ENCODE data around the gene TBC1D9B.
A peak's percentile ranks its signal among the peaks of the same experiment; 100 is the strongest.
"Not testable (repeated sequence)": the region's sequence is repeated elsewhere in the genome, so short reads cannot be mapped to it uniquely, and the experiment has no call there.

The TBC1D9B gene

DNA sequence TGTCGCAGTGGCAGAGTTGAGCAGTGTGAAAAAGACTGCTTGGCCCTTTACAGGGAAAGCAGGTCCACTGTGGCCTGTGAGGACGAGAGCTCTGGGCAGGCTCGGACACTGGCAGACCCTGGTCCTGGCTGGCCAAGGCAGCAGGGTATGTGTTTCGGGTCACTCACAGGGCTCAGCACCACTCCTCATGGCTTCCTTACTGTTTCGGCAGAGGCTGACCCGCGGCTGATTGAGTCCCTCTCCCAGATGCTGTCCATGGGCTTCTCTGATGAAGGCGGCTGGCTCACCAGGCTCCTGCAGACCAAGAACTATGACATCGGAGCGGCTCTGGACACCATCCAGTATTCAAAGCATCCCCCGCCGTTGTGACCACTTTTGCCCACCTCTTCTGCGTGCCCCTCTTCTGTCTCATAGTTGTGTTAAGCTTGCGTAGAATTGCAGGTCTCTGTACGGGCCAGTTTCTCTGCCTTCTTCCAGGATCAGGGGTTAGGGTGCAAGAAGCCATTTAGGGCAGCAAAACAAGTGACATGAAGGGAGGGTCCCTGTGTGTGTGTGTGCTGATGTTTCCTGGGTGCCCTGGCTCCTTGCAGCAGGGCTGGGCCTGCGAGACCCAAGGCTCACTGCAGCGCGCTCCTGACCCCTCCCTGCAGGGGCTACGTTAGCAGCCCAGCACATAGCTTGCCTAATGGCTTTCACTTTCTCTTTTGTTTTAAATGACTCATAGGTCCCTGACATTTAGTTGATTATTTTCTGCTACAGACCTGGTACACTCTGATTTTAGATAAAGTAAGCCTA, 71.3 kb downstream of the TBC1D9B start:
- no peak for DNase-seq

DNA sequence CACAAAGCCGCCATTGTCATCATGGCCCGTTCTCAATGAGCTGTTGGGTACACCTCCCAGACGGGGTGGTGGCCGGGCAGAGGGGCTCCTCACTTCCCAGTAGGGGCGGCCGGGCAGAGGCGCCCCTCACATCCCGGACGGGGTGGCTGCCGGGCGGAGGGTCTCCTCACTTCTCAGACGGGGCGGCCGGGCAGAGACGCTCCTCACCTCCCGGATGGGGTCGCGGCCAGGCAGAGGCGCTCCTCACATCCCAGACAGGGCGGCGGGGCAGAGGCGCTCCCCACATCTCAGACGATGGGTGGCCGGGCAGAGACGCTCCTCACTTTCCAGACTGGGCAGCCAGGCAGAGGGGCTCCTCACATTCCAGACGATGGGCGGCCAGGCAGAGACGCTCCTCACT, 72.8 kb downstream of the TBC1D9B start:
- DNase-seq: not testable (repeated sequence)

DNA sequence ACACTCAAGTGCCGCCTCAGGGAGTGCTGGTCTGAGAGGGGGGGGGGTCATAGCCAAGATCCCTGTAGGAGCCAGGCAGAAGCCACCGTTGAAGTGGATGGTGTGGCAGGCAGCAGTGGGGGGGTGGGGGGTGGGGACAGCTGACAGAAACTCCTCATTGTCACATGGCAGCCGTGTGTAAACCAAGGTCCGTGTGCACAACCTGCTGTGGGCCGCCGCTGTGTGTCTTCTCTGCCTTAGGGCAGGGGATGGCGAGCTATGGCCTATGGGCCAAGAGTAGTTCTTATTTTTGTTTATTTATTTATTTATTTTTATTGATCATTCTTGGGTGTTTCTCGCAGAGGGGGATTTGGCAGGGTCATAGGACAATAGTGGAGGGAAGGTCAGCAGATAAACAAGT, 73.6 kb downstream of the TBC1D9B start:
- DNase-seq: no peak

DNA sequence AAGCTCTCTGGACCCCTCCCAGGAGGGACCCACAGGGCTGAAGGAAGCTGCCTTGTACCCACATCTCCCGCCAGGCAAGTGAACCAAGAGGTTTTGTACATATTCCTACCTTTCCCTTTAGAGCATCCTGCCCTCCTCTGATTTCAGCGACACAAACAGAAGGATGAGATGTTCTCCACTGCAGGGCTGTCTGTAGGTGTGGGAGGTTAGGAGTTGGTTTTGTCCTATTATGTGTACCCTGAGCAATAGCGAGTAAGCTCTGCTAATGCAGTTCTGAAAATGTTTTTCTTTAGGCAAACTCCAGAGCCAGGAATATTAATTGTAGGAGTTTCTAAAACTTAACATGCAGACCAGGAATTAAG, 74.0 kb downstream of the TBC1D9B start:
- DNase-seq: no peak

DNA sequence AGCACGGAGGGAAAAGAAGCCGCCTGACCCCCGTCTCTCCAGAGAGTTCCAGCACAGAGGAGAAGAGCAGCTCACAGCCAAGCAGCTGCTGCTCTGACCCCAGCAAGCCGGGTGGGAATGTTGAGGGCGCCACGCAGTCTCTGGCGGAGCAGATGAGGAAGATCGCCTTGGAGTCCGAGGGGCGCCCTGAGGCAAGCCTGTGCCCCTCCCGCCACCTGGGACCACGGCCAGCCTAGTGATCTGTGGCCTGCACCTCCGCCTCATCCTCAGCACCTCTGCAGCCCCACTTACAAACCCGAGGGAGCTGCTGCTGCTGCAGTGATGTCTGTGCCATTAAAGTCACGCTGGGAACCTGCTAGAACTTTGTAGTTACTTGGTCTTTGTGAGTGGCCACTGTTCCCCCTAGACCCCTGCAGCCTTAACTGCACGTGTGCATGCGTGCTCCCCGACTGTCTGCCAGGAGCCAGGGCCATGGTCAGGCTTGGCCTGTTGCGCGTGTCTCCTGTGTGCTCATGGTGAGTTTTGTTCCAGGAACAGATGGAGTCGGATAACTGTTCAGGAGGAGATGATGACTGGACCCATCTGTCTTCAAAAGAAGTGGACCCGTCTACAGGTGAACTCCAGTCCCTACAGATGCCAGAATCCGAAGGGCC, 74.5 kb downstream of the TBC1D9B start:
- no peak for DNase-seq

DNA sequence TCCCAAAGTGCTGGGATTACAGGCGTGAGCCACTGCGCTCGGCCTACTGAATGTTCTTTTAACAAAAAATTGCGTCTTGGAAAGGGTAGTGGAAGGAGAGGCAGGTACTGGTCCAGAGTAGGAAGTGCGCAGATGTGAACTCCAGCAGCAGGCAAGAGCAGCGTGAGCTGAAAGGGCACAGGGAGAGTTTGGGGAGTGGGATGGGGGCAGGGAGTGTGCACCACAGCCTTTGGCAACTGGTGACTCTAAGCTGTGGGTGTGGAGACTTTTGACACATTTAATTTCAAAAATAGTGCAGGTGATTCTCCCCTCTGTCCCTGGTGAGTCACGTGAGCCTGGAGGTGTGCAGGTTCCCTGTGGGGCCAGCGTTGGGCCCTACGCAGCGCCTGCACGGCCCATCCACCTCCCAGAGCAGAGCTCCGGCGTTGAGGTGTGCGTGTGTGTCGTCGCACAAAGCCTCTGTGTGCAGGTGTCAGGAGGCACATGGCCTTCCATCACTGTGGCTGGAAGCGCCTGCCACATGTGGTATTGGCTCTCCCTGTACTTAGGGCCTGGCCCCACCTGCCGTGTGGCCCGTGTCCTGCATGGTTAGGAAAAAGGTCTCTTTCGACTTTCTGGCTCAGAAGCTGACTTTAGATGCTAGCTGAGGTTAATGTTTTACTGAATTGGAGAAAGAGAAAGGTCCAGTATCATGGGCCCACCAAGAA, 75.5 kb downstream of the TBC1D9B start:
- DNase-seq: no peak

DNA sequence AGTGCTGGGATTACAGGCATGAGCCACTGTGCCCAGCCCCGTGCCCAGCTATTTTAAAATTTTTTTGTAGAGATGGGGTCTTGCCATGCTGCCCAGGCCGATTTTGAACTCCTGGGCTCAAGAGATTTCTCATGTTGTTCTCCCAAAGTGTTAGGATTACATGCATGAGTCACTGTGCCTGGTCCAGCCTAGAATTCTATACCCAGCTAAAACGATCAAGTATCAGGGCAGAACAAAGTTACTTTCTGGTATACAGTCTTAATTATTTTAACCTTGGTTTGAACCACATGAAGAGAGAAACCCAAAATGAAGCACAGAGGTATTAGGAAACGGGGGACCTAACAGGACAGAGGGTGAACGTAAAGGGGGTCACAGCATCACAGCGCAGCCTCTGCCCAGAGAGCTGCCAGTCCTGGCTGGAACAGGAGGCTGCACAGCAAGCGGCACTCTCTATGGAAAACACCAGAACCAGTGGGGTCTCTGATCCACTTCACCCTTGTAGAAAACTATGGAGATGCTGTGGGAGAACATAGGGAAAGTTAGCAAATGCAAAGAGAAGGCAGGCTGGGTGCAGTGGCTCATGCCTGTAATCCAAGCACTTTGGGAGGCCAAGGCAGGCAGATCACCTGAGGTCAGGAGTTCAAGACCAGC, 76.8 kb downstream of the TBC1D9B start:
- no peak for DNase-seq

DNA sequence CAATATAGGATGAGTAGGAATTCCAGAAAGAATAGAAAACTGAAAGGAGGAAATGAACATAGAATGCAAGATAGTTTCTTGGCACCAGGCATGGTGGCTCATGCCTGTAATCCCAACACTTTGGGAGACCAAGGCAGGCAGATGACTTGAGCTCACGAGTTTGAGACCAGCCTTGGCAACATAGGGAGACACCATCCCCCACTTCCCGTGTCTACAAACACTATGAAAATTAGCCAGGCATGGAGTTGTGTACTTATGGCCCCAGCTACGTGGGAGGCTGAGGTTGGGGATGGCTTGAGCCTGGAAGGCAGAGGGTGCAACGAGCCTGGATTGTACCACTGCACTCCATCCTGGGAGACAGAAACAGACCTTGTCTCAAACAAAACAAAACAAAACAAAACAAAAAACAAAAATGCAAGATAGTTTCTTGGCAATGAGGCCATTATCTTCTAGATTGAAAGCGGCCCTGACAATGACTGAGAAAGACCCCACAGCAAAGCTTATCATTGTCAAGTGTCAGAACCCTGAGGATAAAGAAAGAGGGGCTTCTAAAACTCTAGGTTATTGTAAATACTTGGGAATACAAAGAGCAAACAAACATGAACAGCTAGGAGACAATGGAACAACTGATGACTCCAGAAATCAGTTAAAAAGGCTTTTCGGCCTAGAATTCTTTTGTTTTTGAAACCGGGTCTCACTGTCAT, 77.8 kb downstream of the TBC1D9B start:
- DNase-seq: no peak

DNA sequence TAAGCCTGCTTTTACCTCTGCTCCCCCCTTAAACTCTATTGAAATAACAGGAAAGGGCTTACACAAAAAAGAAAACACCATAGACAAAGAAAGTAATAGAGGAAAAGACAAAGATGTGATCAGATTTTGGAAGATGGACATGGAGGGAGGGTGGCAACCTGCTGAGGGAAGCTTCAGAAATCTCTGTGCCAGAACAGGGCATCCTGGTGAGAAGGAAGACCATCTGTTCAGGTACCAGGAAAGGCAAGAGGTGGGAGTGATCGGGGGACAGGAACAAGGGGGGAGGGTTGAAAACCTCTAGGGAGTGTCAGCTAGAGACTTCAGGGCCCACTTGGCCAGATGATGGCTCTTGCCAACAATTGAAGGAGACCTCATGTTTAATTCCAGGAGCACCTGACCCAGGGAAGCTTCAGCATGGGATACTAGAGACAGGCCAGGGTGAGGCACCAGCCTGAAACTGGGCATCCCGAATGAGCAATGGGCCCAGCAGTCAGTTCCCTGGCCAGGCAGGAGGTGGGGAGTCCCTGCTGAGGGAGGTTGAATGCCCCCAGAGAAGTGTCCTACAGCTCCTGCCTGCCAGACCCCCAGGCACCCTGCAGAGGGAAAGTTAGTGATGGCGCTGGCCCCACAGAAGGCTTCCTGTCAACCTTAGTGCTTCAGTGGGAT, 78.8 kb downstream of the TBC1D9B start:
- no peak for DNase-seq

DNA sequence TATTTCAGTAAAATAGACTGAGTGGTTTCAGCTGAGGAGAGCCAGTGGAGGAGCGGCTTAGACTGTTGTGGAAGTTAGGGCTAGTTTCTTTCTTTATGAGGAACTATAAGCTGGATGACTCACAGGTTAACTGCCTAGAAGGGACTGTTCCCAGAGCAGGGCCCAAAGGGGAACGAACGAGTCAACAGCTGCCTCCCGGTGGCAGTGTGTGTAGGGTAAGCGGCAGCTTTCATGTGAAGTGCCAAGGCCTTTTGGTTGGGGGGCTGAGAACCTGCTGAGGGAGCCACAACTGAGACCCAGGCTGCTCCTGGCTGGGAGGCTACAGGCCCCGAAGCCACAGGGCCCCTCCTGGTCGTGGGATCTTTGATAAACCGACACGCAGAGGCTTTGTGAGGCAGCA, 80.0 kb downstream of the TBC1D9B start:
- no peak for DNase-seq

DNA sequence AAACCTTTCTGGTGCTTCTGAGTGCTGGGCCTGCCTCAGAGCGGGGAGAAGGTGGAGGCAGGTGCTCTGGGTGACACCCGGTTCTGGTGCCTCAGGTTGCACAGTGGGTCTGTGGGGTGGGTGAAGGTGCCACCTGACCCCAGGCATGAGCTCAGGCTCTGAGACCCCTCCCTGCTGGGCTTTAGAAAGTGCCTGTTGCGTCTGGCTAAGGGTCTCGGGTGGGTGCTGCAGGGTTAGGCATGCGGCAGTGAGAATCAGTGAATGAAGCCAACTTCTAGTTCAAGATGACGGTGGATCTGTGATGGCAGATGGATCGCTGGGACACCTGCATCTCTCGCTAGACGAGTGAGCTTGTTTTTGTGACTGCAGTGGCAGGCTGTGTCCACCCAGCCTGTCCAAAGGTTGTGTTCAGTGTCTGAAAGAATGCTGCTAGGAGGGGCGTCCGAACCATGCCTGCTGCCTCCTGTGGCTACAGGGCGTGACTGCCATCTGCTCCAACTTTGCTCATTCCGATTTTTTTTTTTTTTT, 82.0 kb downstream of the TBC1D9B start:
- no peak for DNase-seq

DNA sequence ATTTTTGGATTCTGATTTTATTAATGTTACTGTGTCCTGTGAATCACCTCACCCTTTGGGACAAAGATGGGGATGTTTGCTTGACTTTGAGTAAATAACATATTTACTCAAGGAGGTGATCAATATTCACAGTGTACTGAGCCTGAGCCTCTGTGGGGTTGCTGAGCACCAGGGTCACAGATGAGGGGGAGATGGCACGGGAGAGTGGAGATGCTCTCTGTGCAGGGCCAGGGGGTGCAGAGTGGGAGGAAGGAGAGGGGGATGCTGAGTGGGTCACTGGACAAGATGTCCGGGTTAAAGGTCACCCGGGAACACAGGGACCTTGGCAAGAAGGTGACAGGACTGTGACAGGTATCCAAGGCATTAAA, 83.0 kb downstream of the TBC1D9B start:
- no peak for DNase-seq

DNA sequence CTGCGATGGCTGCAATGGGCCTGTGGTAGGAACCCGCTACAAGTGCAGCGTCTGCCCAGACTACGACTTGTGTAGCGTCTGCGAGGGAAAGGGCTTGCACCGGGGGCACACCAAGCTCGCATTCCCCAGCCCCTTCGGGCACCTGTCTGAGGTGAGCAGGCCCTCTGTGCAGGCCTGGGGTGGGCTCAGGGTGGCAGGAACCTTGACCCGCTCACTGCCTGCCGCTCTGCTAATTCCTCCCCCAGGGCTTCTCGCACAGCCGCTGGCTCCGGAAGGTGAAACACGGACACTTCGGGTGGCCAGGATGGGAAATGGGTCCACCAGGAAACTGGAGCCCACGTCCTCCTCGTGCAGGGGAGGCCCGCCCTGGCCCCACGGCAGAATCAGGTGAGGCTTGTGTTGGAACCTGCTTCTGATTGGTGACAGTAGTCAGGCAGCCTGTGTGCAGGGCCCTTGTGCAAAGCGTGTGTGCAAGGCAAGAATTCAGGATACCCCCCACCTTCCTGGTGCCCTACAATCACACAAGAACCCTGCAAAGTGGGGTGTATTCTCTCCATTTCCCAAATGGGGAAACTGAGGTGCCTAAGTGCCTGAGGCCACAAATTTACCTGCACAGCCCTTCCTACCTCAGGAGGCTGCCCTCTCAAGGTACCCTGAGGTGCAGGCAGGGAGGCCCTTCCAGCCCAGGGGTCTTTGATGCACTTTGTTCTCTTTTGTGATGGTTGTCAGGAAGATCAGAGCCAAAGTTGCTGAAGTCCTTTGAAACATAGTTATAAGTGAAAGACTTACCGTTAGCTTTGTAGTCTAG, 83.6 kb downstream of the TBC1D9B start:
- no peak for DNase-seq

DNA sequence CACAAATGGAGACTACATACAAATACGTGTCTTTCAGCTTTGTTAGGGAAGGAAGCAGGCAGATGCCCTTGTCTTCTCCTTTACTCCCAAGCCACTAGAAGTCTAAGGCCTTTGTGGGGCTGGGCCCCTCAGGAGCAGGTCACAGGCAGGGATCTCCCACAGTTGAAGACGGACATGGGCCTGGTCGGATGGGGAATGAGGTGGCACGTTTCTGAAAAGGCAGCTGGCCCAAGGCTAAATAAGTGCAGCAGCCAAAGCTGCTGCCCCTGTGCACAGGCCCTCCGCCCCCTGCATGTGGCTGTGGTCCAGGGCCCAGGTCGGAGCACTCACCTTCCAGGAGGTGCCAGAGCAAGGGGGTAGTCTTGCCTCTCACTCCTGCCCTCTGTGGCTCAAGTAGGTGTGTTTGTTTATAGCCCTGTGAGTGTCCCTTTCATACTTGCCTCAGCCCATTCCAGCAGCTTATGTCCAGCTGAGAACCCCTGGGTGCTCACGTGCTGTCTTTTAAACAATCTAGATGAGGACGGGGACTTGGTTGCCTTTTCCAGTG, 85.2 kb downstream of the TBC1D9B start:
- no peak for DNase-seq

DNA sequence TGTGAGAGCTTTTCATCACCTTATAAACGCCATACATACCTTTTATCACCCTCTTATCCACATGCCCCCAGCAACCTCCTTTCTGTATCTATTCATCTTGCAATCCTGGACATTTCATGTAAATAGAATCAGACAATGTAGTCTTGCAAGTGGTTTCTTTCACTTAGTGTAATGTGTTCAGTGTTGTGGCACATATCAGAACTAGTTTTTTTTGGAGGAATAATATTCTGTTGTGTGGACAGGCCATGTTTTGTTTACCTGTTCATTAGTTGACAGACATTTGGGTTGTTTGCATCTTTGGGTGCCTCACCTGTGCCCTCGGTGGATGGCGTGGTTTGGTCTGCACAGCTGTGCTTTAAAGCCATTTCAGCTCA, 85.7 kb downstream of the TBC1D9B start:
- no peak for DNase-seq

DNA sequence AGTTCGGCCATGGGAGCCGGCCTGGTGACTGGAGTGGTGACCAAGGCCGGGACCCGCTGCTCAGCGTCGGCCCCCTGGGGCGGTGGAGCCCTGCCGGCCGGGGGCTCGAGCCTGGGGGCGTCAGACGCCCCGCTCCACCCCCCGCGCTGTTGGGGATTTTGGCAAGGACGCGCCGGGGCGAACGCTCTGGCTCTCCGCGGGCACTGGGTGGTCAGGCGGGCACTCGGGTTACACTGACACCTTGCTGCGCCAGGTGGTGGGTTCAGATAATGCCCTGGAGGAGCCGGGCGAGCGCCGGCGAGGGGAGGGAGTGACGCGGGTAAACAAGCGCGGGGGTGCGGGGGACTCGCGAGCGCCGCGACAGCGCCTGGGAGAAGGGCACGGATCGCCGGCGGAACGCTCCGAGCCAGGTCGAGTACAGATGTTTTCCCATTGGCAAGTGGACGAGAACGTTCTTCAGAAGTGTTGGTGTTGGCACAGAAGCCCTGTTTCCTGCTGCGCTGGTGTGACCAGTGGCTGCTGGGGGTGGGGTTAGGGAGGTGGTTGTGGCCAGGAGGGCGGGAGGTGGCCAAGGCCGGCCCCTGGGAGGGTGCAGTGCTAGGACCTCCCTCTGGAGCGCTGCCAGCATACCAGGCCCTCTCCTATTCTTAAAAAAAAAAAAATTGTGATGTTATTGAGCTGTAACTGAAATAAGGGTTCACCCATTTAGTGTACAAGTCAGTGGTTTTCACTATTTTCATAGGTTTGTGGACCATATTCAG, 86.2 kb downstream of the TBC1D9B start:
- DNase-seq: peak; percentile 14

DNA sequence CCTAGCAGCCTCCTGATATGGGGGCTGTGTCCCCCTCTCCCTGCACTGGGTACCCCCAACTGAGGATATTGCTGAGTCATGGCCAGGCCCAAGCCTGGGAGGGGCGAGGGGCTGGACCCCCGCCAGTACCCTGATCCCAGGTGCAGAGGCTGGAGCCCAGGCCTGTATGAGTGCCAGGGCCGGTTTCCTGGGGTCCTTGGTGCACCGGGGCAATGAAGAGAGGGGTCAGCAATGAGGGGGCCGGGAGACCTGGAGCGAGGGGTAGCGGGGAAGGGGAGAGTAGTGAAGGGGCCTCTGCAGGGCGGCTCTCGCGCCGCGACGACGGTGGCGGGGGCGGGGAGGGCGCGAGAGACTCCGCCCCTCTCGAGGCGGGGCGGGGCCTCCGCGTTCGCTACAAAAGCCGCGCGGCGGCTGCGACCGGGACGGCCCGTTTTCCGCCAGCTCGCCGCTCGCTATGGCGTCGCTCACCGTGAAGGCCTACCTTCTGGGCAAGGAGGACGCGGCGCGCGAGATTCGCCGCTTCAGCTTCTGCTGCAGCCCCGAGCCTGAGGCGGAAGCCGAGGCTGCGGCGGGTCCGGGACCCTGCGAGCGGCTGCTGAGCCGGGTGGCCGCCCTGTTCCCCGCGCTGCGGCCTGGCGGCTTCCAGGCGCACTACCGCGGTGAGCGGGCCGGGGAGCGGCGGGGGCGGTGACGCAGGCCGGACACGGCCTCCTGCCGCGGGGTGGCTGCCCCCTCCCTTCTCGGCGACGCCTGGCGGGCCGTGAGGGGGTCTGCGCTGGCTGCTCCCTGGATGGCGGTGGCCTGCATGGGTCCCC, 87.0 kb downstream of the TBC1D9B start, which contains the start of gene SQSTM1:
TSS of gene SQSTM1 (plus strand) at position 423 of the 815 bp plus-strand sequence. CDS start at position 455, 32 bp downstream.
- peak; percentile 64 for DNase-seq

DNA sequence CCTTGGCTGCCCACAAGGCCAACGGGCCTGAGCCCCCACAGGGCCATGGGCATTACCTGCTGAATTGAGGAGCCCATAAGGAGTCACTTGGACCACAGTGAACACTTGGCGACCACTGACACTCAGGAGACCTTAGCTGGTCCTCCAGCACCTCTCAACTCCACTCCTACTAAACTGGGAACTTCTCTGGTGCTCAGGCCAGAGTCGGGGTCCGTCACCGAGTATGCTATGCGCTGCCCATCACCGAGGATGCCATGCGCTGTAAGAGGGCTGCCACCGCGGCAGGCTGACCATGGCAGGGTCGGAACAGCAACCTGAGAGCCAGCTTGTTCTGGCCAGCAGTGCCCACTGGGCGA, 87.6 kb downstream of the TBC1D9B start:
- DNase-seq: no peak
